Smooth muscle cell (in vitro differentiated cells): Measurements from ENCODE around the gene ADD2. TPM values are rescaled to one million over a fixed set of nuclear protein-coding genes. Genes with fewer than 3 reads are reported as not detected.

ENCODE experiments used
- DNase-seq: peaks from one replicate; lab custom pipeline; 2025; ENCODE audit not compliant: unreplicated experiment; lab: John Stamatoyannopoulos, UW
- H2AFZ ChIP-seq: fragments of 200-600 bp; sonication (generic); 2 replicates; pipeline ENCODE4 v1.6.0; 2016; ENCODE audit warnings: antibody characterized with exemption, low read depth, mild to moderate bottlenecking
- H3F3A ChIP-seq: fragments of 200-600 bp; sonication (generic); 2 replicates; pipeline ENCODE4 v1.6.0; 2017; ENCODE audit warnings: antibody characterized with exemption, low read depth
- H3K27ac ChIP-seq: fragments of 200-600 bp; sonication (generic); 2 replicates; pipeline ENCODE4 v1.5.1; 2016; ENCODE audit warnings: low read depth, mild to moderate bottlenecking
- H3K27me3 ChIP-seq: fragments of 200-600 bp; sonication (generic); 2 replicates; pipeline ENCODE4 v1.6.1; 2016; ENCODE audit warnings: low read depth, mild to moderate bottlenecking
- H3K36me3 ChIP-seq: fragments of 200-600 bp; sonication (generic); 2 replicates; pipeline ENCODE4 v1.5.1; 2016; ENCODE audit warnings: low read depth
- H3K4me1 ChIP-seq: fragments of 200-600 bp; sonication (generic); 2 replicates; pipeline ENCODE4 v1.5.1; 2016; ENCODE audit warnings: low read depth
- H3K4me2 ChIP-seq: fragments of 200-600 bp; sonication (generic); 2 replicates; pipeline ENCODE4 v1.6.0; 2016; ENCODE audit warnings: mild to moderate bottlenecking
- H3K4me3 ChIP-seq: fragments of 200-600 bp; sonication (generic); 2 replicates; pipeline ENCODE4 v1.5.1; 2016; ENCODE audit warnings: mild to moderate bottlenecking
- H3K79me2 ChIP-seq: fragments of 200-600 bp; sonication (generic); 2 replicates; pipeline ENCODE4 v1.6.0; 2016; ENCODE audit warnings: low read depth, mild to moderate bottlenecking
- H3K9ac ChIP-seq: fragments of 200-600 bp; sonication (generic); 2 replicates; pipeline ENCODE4 v1.6.0; 2016; ENCODE audit warnings: low read depth
- H3K9me3 ChIP-seq: fragments of 200-600 bp; sonication (generic); replicated peaks from 2 replicates; pipeline ENCODE4 v1.5.1; 2016; ENCODE audit warnings: low read depth
- H4K20me1 ChIP-seq: fragments of 200-600 bp; sonication (generic); 2 replicates; pipeline ENCODE4 v1.6.0; 2016; ENCODE audit warnings: low read depth
- WGBS: methylation state at CpG from one replicate; pipeline ENCODE4 v1.1.7; 2016; ENCODE audit warnings: low lambda C conversion rate; 5-methylcytosine and 5-hydroxymethylcytosine counted together
- polyA plus RNA-seq: library from polyadenylated mRNA; unstranded; fragments of >200 nt; fragmentation: Nextera tagmentation; extraction: Ambion mirVana; gene quantifications from 2 replicates; pipeline ENCODE4 v1.2.1, GENCODE V29; 2016
- total RNA-seq: library from RNA; depleted of rRNA; stranded (reverse); fragments of >200 nt; gene quantifications from 2 replicates; pipeline ENCODE4 v1.2.3, GENCODE V29; 2014
- TF ChIP-seq, protein P1 (sequence below): fragments of 200-600 bp; sonication (generic); IDR thresholded peaks from 2 replicates; pipeline ENCODE4 v1.5.1; 2017; ENCODE audit warnings: borderline replicate concordance, mild to moderate bottlenecking, antibody characterized with exemption; ENCODE audit not compliant: insufficient read depth, poor library complexity, severe bottlenecking

The ADD2 gene
- total and polyA plus RNA-seq, 2 experiments from 2014 or later, result 4.3 to 7.1 TPM

DNA sequence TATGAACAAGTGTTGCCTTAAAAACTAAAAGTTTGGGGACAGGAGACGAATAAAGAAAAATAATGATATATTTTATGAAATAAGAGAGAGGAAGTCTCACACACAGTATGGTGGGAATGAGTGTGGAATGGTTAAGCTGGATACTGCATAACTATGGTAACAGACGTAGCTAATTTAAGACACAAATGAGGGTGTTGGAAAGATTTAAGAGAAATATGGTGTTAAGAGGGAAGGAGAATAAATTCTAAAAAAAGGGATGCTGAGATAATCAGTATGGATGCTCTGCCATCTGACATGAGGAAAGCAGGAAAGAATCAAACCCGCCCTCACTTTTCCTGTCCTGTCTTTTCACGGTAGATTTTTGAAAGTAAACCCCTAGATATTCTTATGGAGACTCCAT lies 10.6 kb downstream of the ADD2 start:
- H3K4me1 ChIP-seq, result no peaks in the 10 kb centered on the region
- H3K36me3 ChIP-seq, result no peaks in the 10 kb centered on the region
- H3K27ac ChIP-seq, result no peak overlapping the region
- H3K9me3 ChIP-seq, result no peaks in the 10 kb centered on the region
- no peaks in the 10 kb centered on the region for H3K79me2 ChIP-seq
- no peak overlapping the region for H2AFZ ChIP-seq
- 88% methylated on average over 4 of the region's 4 CpGs for WGBS
- no peaks in the 10 kb centered on the region for H3K27me3 ChIP-seq
- H3K9ac ChIP-seq, result no peak overlapping the region
- no peaks in the 10 kb centered on the region for H3F3A ChIP-seq
- no peak overlapping the region for H3K4me2 ChIP-seq
- no peak overlapping the region for H3K4me3 ChIP-seq
- DNase-seq, result no peak
- no peaks in the 10 kb centered on the region for H4K20me1 ChIP-seq
- TF ChIP-seq, protein P1, sequence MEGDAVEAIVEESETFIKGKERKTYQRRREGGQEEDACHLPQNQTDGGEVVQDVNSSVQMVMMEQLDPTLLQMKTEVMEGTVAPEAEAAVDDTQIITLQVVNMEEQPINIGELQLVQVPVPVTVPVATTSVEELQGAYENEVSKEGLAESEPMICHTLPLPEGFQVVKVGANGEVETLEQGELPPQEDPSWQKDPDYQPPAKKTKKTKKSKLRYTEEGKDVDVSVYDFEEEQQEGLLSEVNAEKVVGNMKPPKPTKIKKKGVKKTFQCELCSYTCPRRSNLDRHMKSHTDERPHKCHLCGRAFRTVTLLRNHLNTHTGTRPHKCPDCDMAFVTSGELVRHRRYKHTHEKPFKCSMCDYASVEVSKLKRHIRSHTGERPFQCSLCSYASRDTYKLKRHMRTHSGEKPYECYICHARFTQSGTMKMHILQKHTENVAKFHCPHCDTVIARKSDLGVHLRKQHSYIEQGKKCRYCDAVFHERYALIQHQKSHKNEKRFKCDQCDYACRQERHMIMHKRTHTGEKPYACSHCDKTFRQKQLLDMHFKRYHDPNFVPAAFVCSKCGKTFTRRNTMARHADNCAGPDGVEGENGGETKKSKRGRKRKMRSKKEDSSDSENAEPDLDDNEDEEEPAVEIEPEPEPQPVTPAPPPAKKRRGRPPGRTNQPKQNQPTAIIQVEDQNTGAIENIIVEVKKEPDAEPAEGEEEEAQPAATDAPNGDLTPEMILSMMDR, result no peak

DNA sequence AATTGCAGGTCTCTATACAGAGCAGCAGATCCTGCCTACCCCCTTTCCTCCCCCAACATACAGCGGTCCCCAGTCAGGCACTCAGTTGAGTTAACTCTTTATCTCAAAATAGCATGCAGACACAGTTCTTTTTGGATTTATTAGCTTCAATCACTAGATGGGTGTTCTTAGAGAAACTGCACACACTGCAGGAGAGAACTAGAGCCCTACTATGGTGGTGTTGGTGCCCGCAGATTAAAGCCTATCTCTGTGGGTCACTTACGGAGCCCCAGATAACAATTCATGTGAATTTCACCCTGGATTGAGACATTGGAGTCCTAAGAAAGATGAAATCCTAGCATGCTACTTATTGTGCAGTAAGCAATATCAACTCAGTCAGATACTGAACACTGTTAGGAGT lies 11.9 kb downstream of the ADD2 start:
- Histone ChIP-seq H3K9ac (no peak overlapping the region), H3K9me3 (no peaks in the 10 kb centered on the region), H4K20me1 (no peaks in the 10 kb centered on the region), H3K36me3 (no peaks in the 10 kb centered on the region), H3K4me3 (no peak overlapping the region), H3K4me2 (no peak overlapping the region), H2AFZ (no peak overlapping the region), H3K27me3 (no peaks in the 10 kb centered on the region), H3K4me1 (no peaks in the 10 kb centered on the region), H3F3A (no peaks in the 10 kb centered on the region), H3K79me2 (no peaks in the 10 kb centered on the region), H3K27ac (no peak overlapping the region)
- DNase-seq, result no peak
- TF ChIP-seq, protein P1, result no peak
- 77% methylated on average over 3 of the region's 3 CpGs for WGBS

DNA sequence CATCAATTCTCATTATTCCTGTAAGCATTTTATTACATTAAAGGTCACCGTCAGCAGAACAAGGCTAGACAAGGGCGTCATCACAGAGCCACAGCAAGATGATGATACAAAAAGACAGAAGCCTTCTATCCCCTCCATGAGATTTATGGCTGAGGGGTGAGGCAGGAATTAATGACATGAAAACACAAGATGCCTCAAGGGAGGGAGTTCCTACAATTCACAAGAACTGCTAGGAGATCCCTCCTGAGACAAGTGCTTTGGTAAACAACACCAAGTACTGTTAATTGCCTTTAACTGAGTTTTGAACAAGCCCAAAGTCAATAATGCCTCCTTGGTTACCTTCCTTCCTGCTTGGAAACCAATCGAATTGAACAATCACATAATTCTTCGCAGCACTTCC lies 14.1 kb downstream of the ADD2 start:
- H3K27ac ChIP-seq, result no peak overlapping the region
- TF ChIP-seq, protein P1, result no peak
- H3K36me3 ChIP-seq, result no peaks in the 10 kb centered on the region
- no peaks in the 10 kb centered on the region for H4K20me1 ChIP-seq
- no peak for DNase-seq
- 83% methylated on average over 4 of the region's 4 CpGs for WGBS
- H3K4me1 ChIP-seq, result no peaks in the 10 kb centered on the region
- H3K27me3 ChIP-seq, result no peaks in the 10 kb centered on the region
- H3K79me2 ChIP-seq, result no peaks in the 10 kb centered on the region
- H3K9me3 ChIP-seq, result no peaks in the 10 kb centered on the region
- no peak overlapping the region for H3K9ac ChIP-seq
- H2AFZ ChIP-seq, result no peak overlapping the region
- H3K4me2 ChIP-seq, result no peak overlapping the region
- no peaks in the 10 kb centered on the region for H3F3A ChIP-seq
- H3K4me3 ChIP-seq, result no peak overlapping the region

DNA sequence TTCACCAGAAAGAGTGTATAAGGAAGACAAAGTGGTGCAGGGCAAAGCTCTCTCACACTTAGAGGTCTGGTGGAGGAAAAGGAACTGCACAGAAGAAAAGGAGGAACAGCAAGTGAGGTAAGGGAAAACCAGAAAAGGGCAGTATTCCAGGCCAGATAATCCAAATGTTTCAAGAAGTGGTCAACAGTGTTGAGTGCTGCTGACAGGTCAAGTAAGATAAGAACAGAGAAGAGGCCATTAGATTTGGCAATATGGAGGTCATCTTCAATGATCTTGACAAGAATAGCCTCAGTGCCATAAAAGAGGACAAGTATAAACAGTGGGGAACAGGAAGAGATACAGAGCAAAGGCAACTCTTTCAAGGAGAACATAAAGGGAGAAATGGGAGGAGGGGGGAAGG lies 15.0 kb downstream of the ADD2 start:
- DNase-seq, result no peak
- Histone ChIP-seq H2AFZ (no peak overlapping the region), H3K4me3 (no peak overlapping the region), H3K9ac (no peak overlapping the region), H3K9me3 (no peaks in the 10 kb centered on the region), H3K79me2 (no peaks in the 10 kb centered on the region), H4K20me1 (no peaks in the 10 kb centered on the region), H3F3A (no peaks in the 10 kb centered on the region), H3K27ac (no peak overlapping the region), H3K27me3 (no peaks in the 10 kb centered on the region), H3K36me3 (no peaks in the 10 kb centered on the region), H3K4me2 (no peak overlapping the region), H3K4me1 (no peaks in the 10 kb centered on the region)
- TF ChIP-seq, protein P1, result no peak
